GDM1 (cell line): ENCODE data around the gene SH3RF1.

Source experiments
- DNase-seq: peaks from one replicate; lab custom pipeline; 2025; lab: John Stamatoyannopoulos, UW

SH3RF1 gene

GRCh38 chr4:169251291-169252235 is 19.2 kb downstream of the SH3RF1 start:
- no peak for DNase-seq

GRCh38 chr4:169250796-169251195 is 20.0 kb downstream of the SH3RF1 start:
- DNase-seq: no peak

- DNase-seq: no peak
Observed at GRCh38 chr4:169249999-169250398, 20.8 kb downstream of the SH3RF1 start.

GRCh38 chr4:169249214-169249973 is 21.4 kb downstream of the SH3RF1 start:
- DNase-seq: no peak

- no peak for DNase-seq
Observed at GRCh38 chr4:169248645-169249044, 22.1 kb downstream of the SH3RF1 start.

GRCh38 chr4:169246957-169247396 is 23.8 kb downstream of the SH3RF1 start:
- DNase-seq: no peak

- DNase-seq: no peak
Observed at GRCh38 chr4:169246279-169246678, 24.5 kb downstream of the SH3RF1 start.

- no peak for DNase-seq
Observed at GRCh38 chr4:169245061-169245460, 25.7 kb downstream of the SH3RF1 start.

GRCh38 chr4:169243825-169244609 is 26.7 kb downstream of the SH3RF1 start:
- no peak for DNase-seq

GRCh38 chr4:169241464-169241863 is 29.3 kb downstream of the SH3RF1 start:
- no peak for DNase-seq

GRCh38 chr4:169239221-169239905 is 31.4 kb downstream of the SH3RF1 start:
- DNase-seq: no peak

- DNase-seq: no peak
Observed at GRCh38 chr4:169238445-169238844, 32.3 kb downstream of the SH3RF1 start.

GRCh38 chr4:169236873-169237626 is 33.7 kb downstream of the SH3RF1 start:
- DNase-seq: no peak

GRCh38 chr4:169236078-169236477 is 34.7 kb downstream of the SH3RF1 start:
- no peak for DNase-seq

- DNase-seq: no peak
Observed at GRCh38 chr4:169234137-169234855, 36.5 kb downstream of the SH3RF1 start.

- DNase-seq: no peak
Observed at GRCh38 chr4:169233691-169234090, 37.1 kb downstream of the SH3RF1 start.

- DNase-seq: no peak
Observed at GRCh38 chr4:169231647-169232262, 39.0 kb downstream of the SH3RF1 start.

GRCh38 chr4:169229571-169230028 is 41.2 kb downstream of the SH3RF1 start:
- no peak for DNase-seq

GRCh38 chr4:169228076-169228475 is 42.7 kb downstream of the SH3RF1 start:
- no peak for DNase-seq

- DNase-seq: no peak
Observed at GRCh38 chr4:169226565-169226964, 44.2 kb downstream of the SH3RF1 start.
